ENCODE data around the gene C2CD3.
"Not testable (repeated sequence)": the region's sequence is repeated elsewhere in the genome, so short reads cannot be mapped to it uniquely, and the experiment has no call there.

The C2CD3 gene

GRCh38 chr11:74138021-74138420, 32.8 kb downstream of the C2CD3 start:
- Histone ChIP-seq H3K9me3 (ENCODE audit: control insufficient read depth, insufficient read depth, low read length) (no peaks in the 10 kb centered on the region), H3K27me3 (ENCODE audit: control insufficient read depth, insufficient read depth, low read length) (no peaks in the 10 kb centered on the region), H3K9ac (ENCODE audit: low read depth, low read length) (no peak overlapping the region), H3K36me3 (ENCODE audit: control insufficient read depth, insufficient read depth, low read length) (no peaks in the 10 kb centered on the region), H3K4me1 (ENCODE audit: control insufficient read depth, insufficient read depth, low read length) (peaks cover 6% of the 10 kb centered on the region), H3K4me3 (ENCODE audit: low read depth, low read length) (no peak overlapping the region)

GRCh38 chr11:74135127-74135840, 35.5 kb downstream of the C2CD3 start:
- Histone ChIP-seq H3K9me3 (ENCODE audit: control insufficient read depth, insufficient read depth, low read length) (no peaks in the 10 kb centered on the region), H3K4me1 (ENCODE audit: control insufficient read depth, insufficient read depth, low read length) (no peaks in the 10 kb centered on the region), H3K36me3 (ENCODE audit: control insufficient read depth, insufficient read depth, low read length) (no peaks in the 10 kb centered on the region), H3K4me3 (ENCODE audit: low read depth, low read length) (no peak overlapping the region), H3K9ac (ENCODE audit: low read depth, low read length) (no peak overlapping the region), H3K27me3 (ENCODE audit: control insufficient read depth, insufficient read depth, low read length) (no peaks in the 10 kb centered on the region)

GRCh38 chr11:74134661-74135060, 36.1 kb downstream of the C2CD3 start:
- Histone ChIP-seq H3K4me3 (ENCODE audit: low read depth, low read length) (no peak overlapping the region), H3K36me3 (ENCODE audit: control insufficient read depth, insufficient read depth, low read length) (no peaks in the 10 kb centered on the region), H3K27me3 (ENCODE audit: control insufficient read depth, insufficient read depth, low read length) (no peaks in the 10 kb centered on the region), H3K4me1 (ENCODE audit: control insufficient read depth, insufficient read depth, low read length) (no peaks in the 10 kb centered on the region), H3K9ac (ENCODE audit: low read depth, low read length) (no peak overlapping the region), H3K9me3 (ENCODE audit: control insufficient read depth, insufficient read depth, low read length) (no peaks in the 10 kb centered on the region)

- H3K4me3 ChIP-seq (ENCODE audit: low read depth, low read length), result no peak overlapping the region
- no peaks in the 10 kb centered on the region for H3K27me3 ChIP-seq (ENCODE audit: control insufficient read depth, insufficient read depth, low read length)
- H3K9ac ChIP-seq (ENCODE audit: low read depth, low read length), result no peak overlapping the region
- no peaks in the 10 kb centered on the region for H3K9me3 ChIP-seq (ENCODE audit: control insufficient read depth, insufficient read depth, low read length)
- H3K36me3 ChIP-seq (ENCODE audit: control insufficient read depth, insufficient read depth, low read length), result no peaks in the 10 kb centered on the region
- no peaks in the 10 kb centered on the region for H3K4me1 ChIP-seq (ENCODE audit: control insufficient read depth, insufficient read depth, low read length)
Measured at GRCh38 chr11:74133436-74133835, 37.4 kb downstream of the C2CD3 start.

- Histone ChIP-seq H3K4me1 (ENCODE audit: control insufficient read depth, insufficient read depth, low read length) (no peaks in the 10 kb centered on the region), H3K27me3 (ENCODE audit: control insufficient read depth, insufficient read depth, low read length) (no peaks in the 10 kb centered on the region), H3K4me3 (ENCODE audit: low read depth, low read length) (no peak overlapping the region), H3K9ac (ENCODE audit: low read depth, low read length) (no peak overlapping the region), H3K36me3 (ENCODE audit: control insufficient read depth, insufficient read depth, low read length) (no peaks in the 10 kb centered on the region), H3K9me3 (ENCODE audit: control insufficient read depth, insufficient read depth, low read length) (no peaks in the 10 kb centered on the region)
Measured at GRCh38 chr11:74132833-74133232, 38.0 kb downstream of the C2CD3 start.

GRCh38 chr11:74129121-74129520, 41.7 kb downstream of the C2CD3 start:
- H3K4me1 ChIP-seq (ENCODE audit: control insufficient read depth, insufficient read depth, low read length); H3K36me3 ChIP-seq (ENCODE audit: control insufficient read depth, insufficient read depth, low read length); H3K4me3 ChIP-seq (ENCODE audit: low read depth, low read length); H3K9ac ChIP-seq (ENCODE audit: low read depth, low read length); H3K27me3 ChIP-seq (ENCODE audit: control insufficient read depth, insufficient read depth, low read length); H3K9me3 ChIP-seq (ENCODE audit: control insufficient read depth, insufficient read depth, low read length): not testable (repeated sequence)

- no peaks in the 10 kb centered on the region for H3K36me3 ChIP-seq (ENCODE audit: control insufficient read depth, insufficient read depth, low read length)
- H3K9ac ChIP-seq (ENCODE audit: low read depth, low read length), result no peak overlapping the region
- no peaks in the 10 kb centered on the region for H3K4me1 ChIP-seq (ENCODE audit: control insufficient read depth, insufficient read depth, low read length)
- no peaks in the 10 kb centered on the region for H3K27me3 ChIP-seq (ENCODE audit: control insufficient read depth, insufficient read depth, low read length)
- no peak overlapping the region for H3K4me3 ChIP-seq (ENCODE audit: low read depth, low read length)
- H3K9me3 ChIP-seq (ENCODE audit: control insufficient read depth, insufficient read depth, low read length), result no peaks in the 10 kb centered on the region
Measured at GRCh38 chr11:74123008-74123448, 47.8 kb downstream of the C2CD3 start.

GRCh38 chr11:74121804-74122203, 49.0 kb downstream of the C2CD3 start:
- Histone ChIP-seq H3K9me3 (ENCODE audit: control insufficient read depth, insufficient read depth, low read length) (no peaks in the 10 kb centered on the region), H3K4me3 (ENCODE audit: low read depth, low read length) (no peak overlapping the region), H3K9ac (ENCODE audit: low read depth, low read length) (no peak overlapping the region), H3K36me3 (ENCODE audit: control insufficient read depth, insufficient read depth, low read length) (no peaks in the 10 kb centered on the region), H3K27me3 (ENCODE audit: control insufficient read depth, insufficient read depth, low read length) (no peaks in the 10 kb centered on the region), H3K4me1 (ENCODE audit: control insufficient read depth, insufficient read depth, low read length) (no peaks in the 10 kb centered on the region)

GRCh38 chr11:74120260-74121035, 50.4 kb downstream of the C2CD3 start:
- not testable (repeated sequence) for H3K9me3 ChIP-seq (ENCODE audit: control insufficient read depth, insufficient read depth, low read length); H3K4me1 ChIP-seq (ENCODE audit: control insufficient read depth, insufficient read depth, low read length); H3K36me3 ChIP-seq (ENCODE audit: control insufficient read depth, insufficient read depth, low read length); H3K4me3 ChIP-seq (ENCODE audit: low read depth, low read length); H3K27me3 ChIP-seq (ENCODE audit: control insufficient read depth, insufficient read depth, low read length); H3K9ac ChIP-seq (ENCODE audit: low read depth, low read length)

GRCh38 chr11:74116719-74117118, 54.1 kb downstream of the C2CD3 start:
- no peaks in the 10 kb centered on the region for H3K27me3 ChIP-seq (ENCODE audit: control insufficient read depth, insufficient read depth, low read length)
- H3K36me3 ChIP-seq (ENCODE audit: control insufficient read depth, insufficient read depth, low read length), result peaks cover 6% of the 10 kb centered on the region
- H3K4me3 ChIP-seq (ENCODE audit: low read depth, low read length), result no peak overlapping the region
- no peaks in the 10 kb centered on the region for H3K9me3 ChIP-seq (ENCODE audit: control insufficient read depth, insufficient read depth, low read length)
- no peak overlapping the region for H3K9ac ChIP-seq (ENCODE audit: low read depth, low read length)
- H3K4me1 ChIP-seq (ENCODE audit: control insufficient read depth, insufficient read depth, low read length), result no peaks in the 10 kb centered on the region

- Histone ChIP-seq H3K4me1 (ENCODE audit: control insufficient read depth, insufficient read depth, low read length) (no peaks in the 10 kb centered on the region), H3K9me3 (ENCODE audit: control insufficient read depth, insufficient read depth, low read length) (no peaks in the 10 kb centered on the region), H3K9ac (ENCODE audit: low read depth, low read length) (no peak overlapping the region), H3K36me3 (ENCODE audit: control insufficient read depth, insufficient read depth, low read length) (peaks cover 6% of the 10 kb centered on the region), H3K4me3 (ENCODE audit: low read depth, low read length) (no peak overlapping the region), H3K27me3 (ENCODE audit: control insufficient read depth, insufficient read depth, low read length) (no peaks in the 10 kb centered on the region)
Measured at GRCh38 chr11:74112877-74113276, 57.9 kb downstream of the C2CD3 start.

GRCh38 chr11:74106124-74106523, 64.7 kb downstream of the C2CD3 start:
- Histone ChIP-seq H3K9me3 (ENCODE audit: control insufficient read depth, insufficient read depth, low read length) (no peaks in the 10 kb centered on the region), H3K9ac (ENCODE audit: low read depth, low read length) (no peak overlapping the region), H3K4me3 (ENCODE audit: low read depth, low read length) (no peak overlapping the region), H3K27me3 (ENCODE audit: control insufficient read depth, insufficient read depth, low read length) (no peaks in the 10 kb centered on the region), H3K4me1 (ENCODE audit: control insufficient read depth, insufficient read depth, low read length) (no peaks in the 10 kb centered on the region), H3K36me3 (ENCODE audit: control insufficient read depth, insufficient read depth, low read length) (peaks cover 4% of the 10 kb centered on the region)
